PC-3 (cell line): Measurements from ENCODE around the gene CXCR4. TPM values are rescaled to one million over a fixed set of nuclear protein-coding genes. Genes with fewer than 3 reads are reported as not detected.

Experiments used
- ATAC-seq: fragments of 200-7000 bp; cut with Tn5 transposase; 2 replicates; pipeline ENCODE4 v1.9.1; 2020; ENCODE audit warnings: mild to moderate bottlenecking, moderate library complexity
- BruUV-seq: library from RNA; stranded (reverse); fragments of 400-500 nt; replicated peaks from 2 replicates; lab custom pipeline; 2021; lab: Mats Ljungman, UMichigan
- CTCF ChIA-PET: fragments of 300-600 bp; sonication (Branson Sonifier 250); formaldehyde crosslinking; loops from one replicate; lab custom pipeline; 2022; ENCODE audit warnings: antibody characterized with exemption; lab: Charles Lee
- POLR2A ChIA-PET: fragments of 300-600 bp; sonication (Branson Sonifier 250); formaldehyde crosslinking; loops from one replicate; lab custom pipeline; 2022; ENCODE audit warnings: antibody characterized with exemption; ENCODE audit not compliant: unreplicated experiment; lab: Charles Lee
- DNase-seq: peaks from one replicate; pipeline ENCODE4 v3.0.0-alpha.2; 2015
- H2AFZ ChIP-seq: fragments of 300-600 bp; sonication (generic); 2 replicates; pipeline ENCODE4 v1.6.0; 2016; ENCODE audit warnings: antibody characterized with exemption, low read length
- H3F3A ChIP-seq: fragments of 300-600 bp; sonication (generic); one replicate; pipeline ENCODE4 v1.6.0; 2017; ENCODE audit warnings: antibody characterized with exemption, low read length, control low read depth, mild to moderate bottlenecking; ENCODE audit not compliant: unreplicated experiment
- H3K27ac ChIP-seq: fragments of 300-600 bp; sonication (generic); 2 replicates; pipeline ENCODE4 v1.5.1; 2016; ENCODE audit warnings: mild to moderate bottlenecking, low read length
- H3K27me3 ChIP-seq: fragments of 300-600 bp; sonication (generic); 2 replicates; pipeline ENCODE4 v1.6.1; 2016; ENCODE audit warnings: low read length, mixed read lengths
- H3K36me3 ChIP-seq: fragments of 300-600 bp; sonication (generic); 2 replicates; pipeline ENCODE4 v1.6.1; 2016; ENCODE audit warnings: low read depth, mixed run types, low read length, mixed read lengths
- H3K4me1 ChIP-seq: fragments of 300-600 bp; sonication (generic); 2 replicates; pipeline ENCODE4 v1.5.1; 2016; ENCODE audit warnings: low read length; ENCODE audit not compliant: insufficient read depth
- H3K4me2 ChIP-seq: fragments of 300-600 bp; sonication (generic); 2 replicates; pipeline ENCODE4 v1.6.0; 2016; ENCODE audit warnings: low read length
- H3K4me3 ChIP-seq: fragments of 300-600 bp; sonication (generic); 2 replicates; pipeline ENCODE4 v1.5.1; 2016; ENCODE audit warnings: mild to moderate bottlenecking, low read length, mixed read lengths
- H3K79me2 ChIP-seq: fragments of 300-600 bp; sonication (generic); 2 replicates; pipeline ENCODE4 v1.6.1; 2017; ENCODE audit warnings: low read length, mixed read lengths
- H3K9ac ChIP-seq: fragments of 300-600 bp; sonication (generic); 2 replicates; pipeline ENCODE4 v1.6.0; 2016; ENCODE audit warnings: mild to moderate bottlenecking, low read length
- H3K9me2 ChIP-seq: fragments of 300-600 bp; sonication (generic); replicated peaks from 2 replicates; pipeline ENCODE4 v1.6.1; 2016; ENCODE audit warnings: mixed run types, low read length, mixed read lengths
- H3K9me3 ChIP-seq: fragments of 300-600 bp; sonication (generic); 2 replicates; pipeline ENCODE4 v1.6.1; 2016; ENCODE audit warnings: low read length, mixed read lengths
- H4K20me1 ChIP-seq: fragments of 300-600 bp; sonication (generic); 2 replicates; pipeline ENCODE4 v1.6.1; 2016; ENCODE audit warnings: low read length, mixed read lengths
- CTCF ChIP-seq: fragments of 300-600 bp; sonication (generic); conservative IDR thresholded peaks from 2 replicates; pipeline ENCODE4 v1.5.1; 2017; ENCODE audit warnings: antibody characterized with exemption, low read depth, mild to moderate bottlenecking, low read length
- EZH2 ChIP-seq: fragments of 300-600 bp; sonication (generic); IDR thresholded peaks from one replicate; pipeline ENCODE4 v1.6.1; 2017; ENCODE audit warnings: antibody characterized with exemption, mild to moderate bottlenecking, low read length; ENCODE audit not compliant: unreplicated experiment
- EZH2phosphoT487 ChIP-seq: fragments of 300-600 bp; sonication (generic); IDR thresholded peaks from 2 replicates; pipeline ENCODE4 v1.6.1; 2018; ENCODE audit warnings: mild to moderate bottlenecking, antibody characterized with exemption, low read length, borderline replicate concordance
- intact Hi-C: fragments of 100-400 bp; cut with micrococcal nuclease; formaldehyde crosslinking; loops from 2 replicates; pipeline ENCODE4 v1.9.0; 2023
- total RNA-seq: library from RNA; depleted of rRNA; stranded (reverse); fragments of >200 nt; gene quantifications from 2 replicates; pipeline ENCODE4 v1.2.3, GENCODE V29; 2014

Gene CXCR4
- total RNA-seq, 1 experiment from 2014 or later, result 2.1 TPM

GRCh38 chr2:136126421-136126926 is 8.5 kb upstream of the CXCR4 start:
- peaks cover 14% of the 10 kb centered on the region; the same call in 1 of the 2 replicates for H3K4me1 ChIP-seq
- H3F3A ChIP-seq, result no peaks in the 10 kb centered on the region
- no peaks in the 10 kb centered on the region for H4K20me1 ChIP-seq
- ChIA-PET CTCF (no interaction called here), POLR2A (no interaction called here)
- no peak overlapping the region for H3K4me2 ChIP-seq
- H2AFZ ChIP-seq, result no peak overlapping the region
- H3K27ac ChIP-seq, result no peak overlapping the region
- H3K9ac ChIP-seq, result no peak overlapping the region
- no peak for TF ChIP-seq EZH2phosphoT487
- no peak for TF ChIP-seq EZH2
- no peak for TF ChIP-seq CTCF
- no peak for DNase-seq
- no peaks in the 10 kb centered on the region for H3K9me3 ChIP-seq
- H3K36me3 ChIP-seq, result no peaks in the 10 kb centered on the region
- H3K9me2 ChIP-seq, result no peaks in the 10 kb centered on the region
- H3K4me3 ChIP-seq, result no peak overlapping the region
- no peaks in the 10 kb centered on the region for H3K79me2 ChIP-seq
- intact Hi-C loops, result loop anchor here (10.0 kb wide), 1 partner anchor 248 kb away; no protein-coding TSS in a partner anchor
- BruUV-seq, result no TSS peak
- peaks cover 57% of the 10 kb centered on the region for H3K27me3 ChIP-seq
- ATAC-seq, result no peak

GRCh38 chr2:136126021-136126420 is 8.1 kb upstream of the CXCR4 start:
- CTCF ChIA-PET, result no interaction called here
- H3K9ac ChIP-seq, result no peak overlapping the region
- POLR2A ChIA-PET, result no interaction called here
- no peaks in the 10 kb centered on the region for H3K9me3 ChIP-seq
- no peaks in the 10 kb centered on the region for H4K20me1 ChIP-seq
- peaks cover 14% of the 10 kb centered on the region; the same call in 1 of the 2 replicates for H3K4me1 ChIP-seq
- intact Hi-C loops, result loop anchor here (10.0 kb wide), 1 partner anchor 249 kb away; no protein-coding TSS in a partner anchor
- H3F3A ChIP-seq, result no peaks in the 10 kb centered on the region
- H3K4me3 ChIP-seq, result no peak overlapping the region
- H3K27me3 ChIP-seq, result peaks cover 61% of the 10 kb centered on the region
- no peak for ATAC-seq
- H3K79me2 ChIP-seq, result no peaks in the 10 kb centered on the region
- no peak overlapping the region for H3K4me2 ChIP-seq
- no peaks in the 10 kb centered on the region for H3K9me2 ChIP-seq
- TF ChIP-seq CTCF, result no peak
- TF ChIP-seq EZH2, result no peak
- TF ChIP-seq EZH2phosphoT487, result no peak
- DNase-seq, result no peak
- no peak overlapping the region for H3K27ac ChIP-seq
- H2AFZ ChIP-seq, result no peak overlapping the region
- no peaks in the 10 kb centered on the region for H3K36me3 ChIP-seq
- no TSS peak for BruUV-seq

GRCh38 chr2:136125236-136125635 is 7.3 kb upstream of the CXCR4 start:
- Histone ChIP-seq H3K36me3 (no peaks in the 10 kb centered on the region), H3K4me2 (no peak overlapping the region), H3K4me3 (no peak overlapping the region), H3F3A (no peaks in the 10 kb centered on the region), H3K9me2 (no peaks in the 10 kb centered on the region), H3K79me2 (no peaks in the 10 kb centered on the region), H3K9me3 (no peaks in the 10 kb centered on the region), H2AFZ (no peak overlapping the region), H4K20me1 (no peaks in the 10 kb centered on the region), H3K9ac (no peak overlapping the region), H3K27ac (no peak overlapping the region), H3K27me3 (peaks cover 69% of the 10 kb centered on the region), H3K4me1 (peaks cover 14% of the 10 kb centered on the region; the same call in 1 of the 2 replicates)
- ATAC-seq, result no peak
- CTCF ChIA-PET, result no interaction called here
- TF ChIP-seq EZH2 (no peak), CTCF (no peak), EZH2phosphoT487 (no peak)
- DNase-seq, result no peak
- intact Hi-C loops, result loop anchor here (10.0 kb wide), 1 partner anchor 250 kb away; no protein-coding TSS in a partner anchor
- no TSS peak for BruUV-seq
- POLR2A ChIA-PET, result no interaction called here
